HG03354 (cell line): ENCODE data around the gene DRP2.
"Not testable (repeated sequence)": the region's sequence is repeated elsewhere in the genome, so short reads cannot be mapped to it uniquely, and the experiment has no call there.

Experiments used
- ATAC-seq: cut with Tn5 transposase; IDR thresholded peaks from one replicate; pipeline ENCODE4 v1.9.1; 2021; ENCODE audit warnings: mild to moderate bottlenecking; ENCODE audit not compliant: unreplicated experiment, poor library complexity, severe bottlenecking

The DRP2 gene, protein sequence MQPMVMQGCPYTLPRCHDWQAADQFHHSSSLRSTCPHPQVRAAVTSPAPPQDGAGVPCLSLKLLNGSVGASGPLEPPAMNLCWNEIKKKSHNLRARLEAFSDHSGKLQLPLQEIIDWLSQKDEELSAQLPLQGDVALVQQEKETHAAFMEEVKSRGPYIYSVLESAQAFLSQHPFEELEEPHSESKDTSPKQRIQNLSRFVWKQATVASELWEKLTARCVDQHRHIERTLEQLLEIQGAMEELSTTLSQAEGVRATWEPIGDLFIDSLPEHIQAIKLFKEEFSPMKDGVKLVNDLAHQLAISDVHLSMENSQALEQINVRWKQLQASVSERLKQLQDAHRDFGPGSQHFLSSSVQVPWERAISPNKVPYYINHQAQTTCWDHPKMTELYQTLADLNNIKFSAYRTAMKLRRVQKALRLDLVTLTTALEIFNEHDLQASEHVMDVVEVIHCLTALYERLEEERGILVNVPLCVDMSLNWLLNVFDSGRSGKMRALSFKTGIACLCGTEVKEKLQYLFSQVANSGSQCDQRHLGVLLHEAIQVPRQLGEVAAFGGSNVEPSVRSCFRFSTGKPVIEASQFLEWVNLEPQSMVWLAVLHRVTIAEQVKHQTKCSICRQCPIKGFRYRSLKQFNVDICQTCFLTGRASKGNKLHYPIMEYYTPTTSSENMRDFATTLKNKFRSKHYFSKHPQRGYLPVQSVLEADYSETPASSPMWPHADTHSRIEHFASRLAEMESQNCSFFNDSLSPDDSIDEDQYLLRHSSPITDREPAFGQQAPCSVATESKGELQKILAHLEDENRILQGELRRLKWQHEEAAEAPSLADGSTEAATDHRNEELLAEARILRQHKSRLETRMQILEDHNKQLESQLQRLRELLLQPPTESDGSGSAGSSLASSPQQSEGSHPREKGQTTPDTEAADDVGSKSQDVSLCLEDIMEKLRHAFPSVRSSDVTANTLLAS

DNA sequence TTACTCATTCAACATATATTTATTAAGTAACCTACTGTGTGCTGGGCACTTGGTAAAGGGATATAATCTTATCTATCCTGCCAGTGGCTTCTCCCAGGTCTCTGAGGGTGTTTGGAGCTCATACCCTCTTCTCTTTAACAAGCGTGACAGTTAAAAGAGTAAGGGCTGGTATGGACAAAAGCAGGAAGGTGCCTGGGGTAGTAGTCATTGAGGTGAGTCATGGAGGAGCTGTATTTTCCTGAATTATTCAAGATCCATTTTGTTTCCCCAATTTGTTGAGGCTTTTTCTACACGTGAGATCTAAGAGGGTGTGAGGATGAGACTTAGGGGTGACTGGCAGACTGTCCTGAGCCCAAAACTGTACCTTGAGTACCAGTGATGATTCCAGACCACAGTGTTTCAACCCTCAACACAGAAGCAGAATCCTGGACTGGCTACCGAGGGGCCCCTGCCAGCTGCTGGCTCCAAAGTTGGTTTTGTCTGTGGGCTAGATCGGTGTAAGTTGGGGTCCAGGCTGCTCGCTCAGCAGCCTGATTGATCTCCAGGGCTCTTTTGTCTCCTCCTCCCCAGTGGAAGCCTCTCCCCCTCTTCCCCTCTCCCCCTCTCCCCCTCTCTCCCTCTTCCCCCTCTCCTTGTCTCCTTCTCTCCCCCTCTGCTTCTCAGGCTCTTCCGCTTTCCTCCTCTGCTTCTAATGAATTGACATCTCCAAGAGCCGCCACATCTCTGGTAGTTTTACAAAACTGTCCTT, at the start of gene DRP2:
DRP2 (plus strand) TSS at position 671 of the 748 bp plus-strand sequence. CDS start 11,862 bp downstream, outside the sequence.
- no peak for ATAC-seq

DNA sequence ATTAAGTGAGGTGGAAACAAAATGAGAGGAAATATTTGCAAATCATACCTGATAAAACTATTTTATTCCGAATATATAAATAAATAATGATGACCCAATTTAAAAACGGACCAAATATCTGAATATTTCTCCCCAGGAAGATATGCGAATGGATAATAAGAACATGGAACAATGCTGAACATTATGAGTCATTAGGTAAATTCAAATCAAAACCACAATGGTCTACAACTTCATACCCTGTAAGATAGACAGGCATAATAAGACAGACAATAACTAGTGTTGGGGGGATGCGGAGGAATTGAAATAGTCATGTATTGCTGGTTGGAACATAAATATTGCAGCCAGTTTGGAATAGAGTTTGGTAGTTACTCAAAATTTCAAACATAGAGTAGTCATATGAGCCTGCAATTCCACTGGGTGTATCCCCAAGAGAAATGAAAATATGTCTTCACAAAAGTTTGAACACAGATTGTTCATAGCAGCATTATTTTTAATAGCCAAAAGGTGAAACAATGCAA, 47.6 kb upstream of the DRP2 start:
- ATAC-seq: no peak

DNA sequence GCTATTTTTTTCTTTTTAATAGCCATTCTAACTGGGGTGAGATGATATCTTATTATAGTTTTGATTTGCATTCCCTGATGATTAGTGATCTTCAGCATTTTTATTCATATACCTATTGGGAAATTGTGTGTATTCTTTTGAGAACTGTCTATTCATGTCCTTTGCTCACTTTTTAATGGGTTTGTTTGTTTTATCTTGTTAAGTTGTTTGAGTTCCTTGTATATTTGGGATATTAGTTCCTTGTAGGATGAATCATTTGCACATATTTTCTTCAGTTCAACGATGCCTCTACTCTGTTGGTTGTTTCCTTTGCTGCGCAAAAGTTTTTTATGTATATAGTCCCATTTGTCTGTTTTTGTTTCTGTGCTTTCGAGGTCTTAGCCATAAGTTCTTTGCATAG, 43.1 kb upstream of the DRP2 start:
- no peak for ATAC-seq

DNA sequence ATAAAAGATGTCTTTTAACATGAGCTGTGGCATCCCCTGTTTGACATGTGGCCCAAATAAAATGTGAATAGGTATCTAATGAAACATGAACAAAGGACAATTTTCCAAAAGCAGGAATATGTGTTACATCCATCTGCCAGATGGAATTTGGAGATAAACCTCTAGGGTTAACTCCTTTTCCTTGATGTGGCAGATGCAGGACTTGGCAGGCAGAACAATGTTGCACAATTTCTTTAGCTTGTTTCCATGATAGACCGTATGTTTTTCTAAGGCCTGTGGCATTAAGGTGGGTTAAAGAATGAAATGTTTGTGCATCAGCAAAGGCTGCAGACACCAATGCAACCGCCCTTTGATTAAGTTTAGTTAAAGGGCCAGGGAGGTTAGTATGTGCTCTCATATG, 34.7 kb upstream of the DRP2 start:
- ATAC-seq: not testable (repeated sequence)

DNA sequence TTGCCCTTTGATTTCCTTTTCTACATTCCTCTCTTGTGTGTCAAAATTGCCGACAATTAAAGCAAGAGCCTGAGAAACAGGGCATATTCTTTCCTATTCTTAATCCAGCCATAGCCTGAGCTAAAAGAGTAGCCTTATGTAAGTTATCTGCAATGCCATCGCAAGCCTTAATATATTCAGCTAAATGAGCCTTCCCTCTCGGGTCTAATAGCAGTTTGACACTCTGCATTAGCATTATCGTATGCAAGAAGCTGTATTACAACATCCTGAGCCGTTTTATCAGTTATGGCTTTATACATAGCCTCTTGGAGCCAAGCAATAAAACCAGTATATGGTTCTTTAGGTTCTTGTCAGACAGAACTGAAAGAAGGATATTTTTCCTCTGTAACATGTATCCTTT, 31.6 kb upstream of the DRP2 start:
- not testable (repeated sequence) for ATAC-seq

DNA sequence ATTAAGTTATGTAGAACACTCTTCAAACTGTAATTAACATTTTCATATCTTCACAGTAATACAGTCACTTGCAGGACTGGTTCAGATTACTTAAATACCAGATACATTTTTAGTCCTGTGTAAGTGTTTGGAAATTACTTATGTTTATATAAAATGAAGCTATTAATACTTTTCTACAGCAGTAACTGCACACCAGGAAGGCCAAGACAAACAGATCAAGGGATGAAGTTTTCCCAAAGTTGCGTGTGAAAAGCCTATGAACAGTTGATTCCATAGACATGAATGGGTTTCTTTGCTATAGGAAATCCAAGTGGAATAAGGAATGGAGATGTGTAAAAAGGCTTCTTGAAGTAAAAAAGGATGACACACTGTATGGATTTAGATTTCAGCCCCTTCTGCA, 28.9 kb upstream of the DRP2 start:
- no peak for ATAC-seq

DNA sequence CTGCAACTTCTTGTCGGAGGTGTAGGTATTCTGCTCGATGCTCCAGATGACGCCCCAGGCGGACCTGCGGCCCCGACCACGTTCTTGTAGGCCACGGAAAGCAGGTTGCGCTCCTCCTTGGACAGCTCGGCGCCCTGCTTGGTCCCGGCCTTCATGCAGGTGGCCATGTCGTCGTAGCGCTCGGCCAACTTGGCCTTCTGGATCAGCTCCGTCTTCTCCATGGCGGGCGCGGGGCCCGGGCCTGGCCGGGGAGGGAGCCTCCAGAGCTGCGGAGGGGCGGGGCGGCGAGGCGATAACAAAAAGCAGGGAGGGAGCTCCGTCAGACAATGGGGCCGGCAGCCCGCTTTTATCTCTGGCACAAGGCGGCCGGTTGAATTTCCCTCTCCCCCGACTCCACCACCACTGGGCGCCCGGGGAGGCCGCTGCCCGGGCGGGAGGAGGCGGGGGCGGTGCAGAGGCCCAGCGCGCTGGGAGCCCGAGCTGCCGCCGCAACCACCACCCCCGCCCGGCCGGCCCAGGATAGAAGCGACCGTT, 28.3 kb upstream of the DRP2 start:
- ATAC-seq: no peak

DNA sequence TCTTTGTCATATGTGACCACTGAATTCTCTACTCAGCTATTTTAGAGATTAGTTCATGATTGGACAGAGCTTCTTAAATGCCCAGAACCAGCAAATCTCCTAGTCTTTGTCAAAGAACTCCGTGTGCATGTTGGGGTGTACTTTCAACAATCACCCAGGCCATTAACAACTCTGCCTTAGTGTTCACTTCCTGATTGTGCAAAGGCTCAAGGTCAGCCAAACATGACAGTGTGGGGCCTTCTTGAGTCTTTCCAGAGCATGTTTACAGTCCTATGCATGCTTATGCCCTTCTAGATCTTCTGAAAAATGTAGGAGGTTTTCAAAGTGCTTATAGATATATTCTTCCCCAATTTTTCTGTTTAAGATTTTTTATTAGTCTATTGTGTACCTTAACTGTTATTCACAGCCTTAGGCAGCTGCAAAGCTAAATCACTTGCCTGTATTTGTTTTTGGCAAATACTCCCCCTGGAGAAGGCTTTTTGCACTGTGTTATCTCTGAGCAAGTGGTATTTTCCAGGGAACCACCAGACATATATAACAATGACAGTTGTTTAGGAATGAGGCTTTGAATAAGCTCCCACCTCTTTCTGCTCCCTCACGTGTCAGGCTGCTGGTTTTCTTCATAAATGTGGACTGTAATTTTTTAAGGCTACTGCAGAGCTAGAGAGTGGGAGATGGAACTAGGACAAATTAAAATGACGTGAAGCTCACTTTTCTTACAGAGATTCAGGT, 24.0 kb upstream of the DRP2 start:
- ATAC-seq: no peak

DNA sequence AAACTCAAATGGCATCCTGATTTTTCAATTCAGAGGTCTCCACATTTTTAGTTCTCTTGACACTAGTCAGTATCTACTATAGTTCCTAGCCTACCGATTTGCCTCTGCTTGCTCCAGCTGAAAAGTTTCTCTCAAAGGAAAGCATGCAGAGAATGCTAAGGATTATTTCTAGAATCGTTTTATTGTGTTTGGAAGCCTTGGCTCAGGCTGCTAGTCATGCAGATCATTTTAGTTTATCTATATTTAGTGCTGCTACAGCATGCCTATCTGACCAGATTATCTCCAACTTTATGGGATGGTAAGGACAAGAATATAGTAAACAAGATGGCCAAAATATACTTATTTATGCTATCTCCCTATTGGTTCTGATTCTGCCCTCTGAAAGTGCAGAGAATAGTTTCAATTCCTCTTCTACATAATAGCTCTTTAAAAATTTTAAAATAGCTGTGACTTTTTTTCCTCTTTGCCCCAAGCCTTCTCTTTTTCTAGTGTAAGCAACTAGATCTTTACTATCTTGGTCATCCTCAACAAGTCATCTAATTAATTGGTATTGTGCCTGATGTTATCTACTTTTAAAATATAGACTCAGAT, 15.7 kb upstream of the DRP2 start:
- ATAC-seq: no peak

DNA sequence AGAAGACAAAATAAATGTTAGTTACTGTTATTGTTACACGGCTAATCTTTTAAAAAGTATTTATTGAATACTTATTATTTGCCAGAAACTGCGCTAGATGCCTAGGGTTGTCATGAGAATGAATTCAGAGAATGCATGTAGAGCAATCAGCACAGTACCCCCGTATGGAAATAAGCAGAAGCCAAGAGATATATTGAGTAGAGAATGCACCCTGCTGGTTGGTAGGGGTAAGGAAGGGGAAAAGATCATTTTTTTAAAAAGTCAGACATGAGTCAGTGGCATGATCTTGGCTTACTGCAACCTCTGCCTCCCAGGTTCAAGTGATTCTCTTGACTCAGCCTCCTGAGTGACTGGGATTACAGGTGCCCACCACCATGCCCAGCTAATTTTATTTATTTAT, 13.1 kb upstream of the DRP2 start:
- ATAC-seq: peak; percentile 89

DNA sequence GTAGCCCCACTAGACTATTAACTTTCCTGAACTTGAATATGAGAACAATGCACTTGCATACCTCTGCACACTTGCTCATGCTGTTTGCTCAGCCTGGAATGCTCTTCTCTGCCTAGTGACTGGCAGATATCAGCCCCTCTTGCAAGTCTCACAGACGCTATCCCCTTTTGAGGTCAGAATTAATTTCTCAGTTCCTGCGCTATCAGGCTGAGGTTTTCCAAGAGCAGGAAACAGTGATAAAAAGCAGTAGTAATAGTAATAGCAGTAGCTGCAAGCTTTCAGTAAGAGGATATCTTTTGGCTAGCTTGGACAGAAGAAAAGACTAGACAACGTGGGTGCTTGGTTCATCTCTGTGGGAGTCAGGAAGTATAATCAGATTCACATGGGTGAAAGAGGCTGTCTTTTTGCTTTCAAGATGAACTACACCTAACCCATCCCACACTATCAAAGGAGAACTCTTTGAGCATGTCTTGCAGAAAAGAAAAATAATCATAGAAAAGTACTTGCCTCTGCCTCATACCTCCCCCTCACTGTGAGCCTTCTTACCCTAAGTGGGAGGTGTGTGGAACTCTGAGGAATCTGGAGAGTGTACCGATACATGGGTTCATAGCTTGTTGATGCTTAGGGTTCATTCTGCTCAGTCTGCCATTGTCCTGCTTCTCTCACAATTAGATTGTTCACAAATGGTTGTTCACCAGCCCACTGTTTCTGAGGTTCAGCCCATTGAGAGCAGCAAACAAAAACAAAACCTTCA, 11.3 kb upstream of the DRP2 start:
- ATAC-seq: no peak

DNA sequence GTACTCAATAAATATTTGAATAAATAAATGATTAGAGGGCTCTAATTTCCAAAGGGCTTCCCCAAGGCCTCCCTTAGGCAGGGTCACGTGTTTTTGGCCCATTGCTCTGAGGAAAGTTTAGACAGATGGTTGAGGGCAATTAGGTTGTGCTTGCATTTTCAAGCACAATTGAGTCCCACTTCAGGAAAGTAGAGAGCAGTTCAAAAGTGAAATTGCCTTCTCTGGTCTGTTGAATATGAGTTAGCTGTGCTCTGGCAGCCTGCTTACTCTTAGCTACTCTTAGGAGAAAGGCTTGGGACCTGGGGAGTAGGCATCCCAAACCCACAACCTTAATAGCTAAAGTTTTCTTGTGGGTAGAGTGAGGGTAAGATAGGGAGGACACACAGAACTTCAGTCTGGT, 9.0 kb upstream of the DRP2 start:
- ATAC-seq: no peak

DNA sequence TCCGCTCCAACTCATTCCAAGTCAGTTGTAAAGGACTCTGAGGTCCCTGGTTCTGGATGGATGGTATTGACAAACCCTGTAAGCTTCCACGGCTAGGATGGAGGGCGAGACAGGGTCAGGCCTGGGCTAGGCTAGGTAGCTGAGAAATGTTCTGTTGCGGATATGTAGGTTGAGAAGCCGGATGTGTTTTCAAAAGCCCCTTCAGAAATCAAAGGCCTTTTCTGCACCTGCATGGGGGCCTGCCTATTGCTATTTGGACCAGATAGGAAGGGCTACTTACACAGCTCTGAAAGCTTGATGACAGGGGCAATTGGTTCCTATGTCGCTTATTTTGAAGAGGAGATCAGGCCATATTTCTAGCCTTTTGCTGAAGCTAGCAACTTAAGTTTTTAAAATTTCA, 1.9 kb upstream of the DRP2 start:
- ATAC-seq: no peak

DNA sequence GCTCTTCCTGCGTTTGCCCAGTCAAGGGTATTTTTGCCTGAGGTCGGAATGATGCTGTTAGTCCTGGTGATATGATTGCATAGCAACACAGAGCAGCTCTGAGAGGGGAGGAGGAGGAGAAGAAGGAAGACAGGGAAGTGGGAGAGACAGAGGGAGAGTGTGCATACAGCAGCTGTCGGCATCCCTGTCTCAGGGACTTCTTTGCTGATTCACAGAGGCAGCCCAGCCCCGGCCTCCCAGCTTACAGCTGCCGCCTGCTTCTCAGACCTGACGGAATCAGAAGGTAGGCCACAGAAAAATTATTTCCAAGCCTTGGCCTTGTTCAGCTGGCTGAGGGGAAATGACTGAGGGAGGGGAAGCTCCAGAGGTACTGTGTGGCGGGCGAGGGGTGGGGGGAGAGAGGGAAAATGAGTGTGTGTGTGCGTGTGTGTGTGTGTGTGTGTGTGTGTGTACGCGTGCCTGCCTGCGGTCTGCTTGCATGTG, 319 bp downstream of the DRP2 start:
- no peak for ATAC-seq

DNA sequence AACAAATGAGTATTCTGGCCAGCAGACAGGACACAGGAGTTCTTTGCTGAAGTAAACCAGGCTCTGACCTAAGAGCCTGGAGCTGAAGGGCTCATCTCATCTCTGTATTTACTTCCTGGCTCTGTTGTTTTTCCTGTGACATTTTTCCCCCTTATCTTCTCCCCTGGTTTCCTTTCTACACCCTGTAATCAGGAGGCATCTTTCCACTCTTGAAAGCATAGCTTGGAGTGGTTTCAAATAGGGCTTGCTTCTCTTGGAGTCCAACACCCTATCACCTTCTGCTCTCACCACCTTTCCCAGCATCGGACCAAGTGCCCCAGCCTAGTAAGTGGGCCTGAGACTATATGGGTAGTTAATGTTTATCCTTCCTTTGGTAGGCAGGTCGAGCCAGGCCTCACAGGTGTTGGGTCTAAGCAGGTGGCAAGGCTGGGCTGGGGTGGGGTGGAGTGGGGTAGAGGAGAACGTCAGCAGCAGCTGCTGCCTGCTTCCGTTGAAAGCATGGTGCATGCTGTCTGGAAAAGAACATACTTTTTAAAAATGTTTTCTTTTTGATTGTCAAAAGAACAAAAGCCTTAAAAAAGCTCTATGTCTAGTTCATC, 1.2 kb downstream of the DRP2 start:
- ATAC-seq: no peak

DNA sequence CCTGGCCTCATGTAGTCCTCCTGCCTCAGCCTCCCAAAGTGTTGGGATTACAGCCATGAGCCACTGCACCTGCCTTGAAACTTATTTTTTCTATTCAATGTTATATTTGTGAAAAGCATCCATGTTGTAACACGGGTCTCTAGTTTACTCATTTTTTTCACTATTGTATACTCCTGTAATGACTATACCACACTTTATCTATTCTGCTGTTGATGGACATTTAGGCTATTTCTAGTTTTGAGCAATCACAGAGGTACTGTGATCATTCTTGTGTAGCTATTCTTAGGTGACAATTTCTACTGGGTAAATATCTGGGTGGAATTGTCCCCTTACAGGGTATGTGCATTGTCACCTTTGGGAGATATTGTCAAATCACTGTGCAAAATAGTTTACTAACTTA, 3.6 kb downstream of the DRP2 start:
- no peak for ATAC-seq

DNA sequence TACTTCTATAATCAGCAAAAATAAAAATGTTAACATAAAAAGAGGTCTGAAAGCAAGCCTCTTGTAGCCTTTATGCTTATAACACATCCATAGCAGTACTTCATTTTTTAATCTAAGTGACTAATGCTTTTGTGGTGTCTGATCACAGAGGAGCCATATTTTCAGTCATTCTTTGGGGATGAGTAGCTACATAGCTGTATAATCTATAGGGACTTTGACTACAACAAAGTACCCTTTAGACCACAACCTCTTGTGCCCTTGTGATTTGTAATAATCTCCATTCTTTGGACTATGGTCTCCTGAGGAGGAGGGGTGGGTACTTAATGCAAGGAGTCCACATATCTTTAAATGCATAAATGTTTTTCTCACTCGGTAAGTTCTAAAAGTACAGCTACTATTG, 9.6 kb downstream of the DRP2 start:
- no peak for ATAC-seq
